HT-29 (cell line): ENCODE data around the gene B4GALT1. TPM values are rescaled to one million over a fixed set of nuclear protein-coding genes. Genes with fewer than 3 reads are reported as not detected.

Experiments used
- DNase-seq: peaks from one replicate; pipeline ENCODE4 v3.0.0-alpha.2; 2015; ENCODE audit warnings: low spot score
- total RNA-seq: library from RNA; depleted of rRNA; stranded (reverse); fragments of >200 nt; shearing (Covaris generic); gene quantifications from 2 replicates; pipeline ENCODE4 v1.2.3, GENCODE V29; 2014; rRNA removed

B4GALT1 gene
- 14.6 and 16.9 TPM in 2 replicates for total RNA-seq

- peak; percentile 90 for DNase-seq
Observed at GRCh38 chr9:33167084-33167971, at the start of gene B4GALT1. Gene B4GALT1, minus strand, starts transcription at chr9:33167336. Its CDS starts 167 bp downstream, at chr9:33167169.

- peak; percentile 79 for DNase-seq
Observed at GRCh38 chr9:33211695-33212393, 44.7 kb upstream of the B4GALT1 start.

GRCh38 chr9:33210006-33210715 is 43.0 kb upstream of the B4GALT1 start:
- no peak for DNase-seq

GRCh38 chr9:33209394-33209793 is 42.3 kb upstream of the B4GALT1 start:
- DNase-seq, result no peak

GRCh38 chr9:33202552-33203201 is 35.5 kb upstream of the B4GALT1 start:
- DNase-seq, result no peak

- no peak for DNase-seq
Observed at GRCh38 chr9:33202018-33202417, 34.9 kb upstream of the B4GALT1 start.

GRCh38 chr9:33198165-33198564 is 31.0 kb upstream of the B4GALT1 start:
- DNase-seq, result no peak

GRCh38 chr9:33197279-33198152 is 30.4 kb upstream of the B4GALT1 start:
- no peak for DNase-seq

- no peak for DNase-seq
Observed at GRCh38 chr9:33196736-33197135, 29.6 kb upstream of the B4GALT1 start.

GRCh38 chr9:33193818-33194217 is 26.7 kb upstream of the B4GALT1 start:
- no peak for DNase-seq

- DNase-seq, result no peak
Observed at GRCh38 chr9:33192493-33193255, 25.5 kb upstream of the B4GALT1 start.

- no peak for DNase-seq
Observed at GRCh38 chr9:33190021-33190705, 23.0 kb upstream of the B4GALT1 start.

- DNase-seq, result no peak
Observed at GRCh38 chr9:33189331-33189791, 22.2 kb upstream of the B4GALT1 start.

- no peak for DNase-seq
Observed at GRCh38 chr9:33188711-33189110, 21.6 kb upstream of the B4GALT1 start.

GRCh38 chr9:33187519-33188218 is 20.5 kb upstream of the B4GALT1 start:
- DNase-seq, result no peak

- no peak for DNase-seq
Observed at GRCh38 chr9:33186457-33187168, 19.5 kb upstream of the B4GALT1 start.

GRCh38 chr9:33185858-33186257 is 18.7 kb upstream of the B4GALT1 start:
- no peak for DNase-seq

- no peak for DNase-seq
Observed at GRCh38 chr9:33185406-33185805, 18.3 kb upstream of the B4GALT1 start.
